Measurements from ENCODE around the gene CCDC40.

DNA sequence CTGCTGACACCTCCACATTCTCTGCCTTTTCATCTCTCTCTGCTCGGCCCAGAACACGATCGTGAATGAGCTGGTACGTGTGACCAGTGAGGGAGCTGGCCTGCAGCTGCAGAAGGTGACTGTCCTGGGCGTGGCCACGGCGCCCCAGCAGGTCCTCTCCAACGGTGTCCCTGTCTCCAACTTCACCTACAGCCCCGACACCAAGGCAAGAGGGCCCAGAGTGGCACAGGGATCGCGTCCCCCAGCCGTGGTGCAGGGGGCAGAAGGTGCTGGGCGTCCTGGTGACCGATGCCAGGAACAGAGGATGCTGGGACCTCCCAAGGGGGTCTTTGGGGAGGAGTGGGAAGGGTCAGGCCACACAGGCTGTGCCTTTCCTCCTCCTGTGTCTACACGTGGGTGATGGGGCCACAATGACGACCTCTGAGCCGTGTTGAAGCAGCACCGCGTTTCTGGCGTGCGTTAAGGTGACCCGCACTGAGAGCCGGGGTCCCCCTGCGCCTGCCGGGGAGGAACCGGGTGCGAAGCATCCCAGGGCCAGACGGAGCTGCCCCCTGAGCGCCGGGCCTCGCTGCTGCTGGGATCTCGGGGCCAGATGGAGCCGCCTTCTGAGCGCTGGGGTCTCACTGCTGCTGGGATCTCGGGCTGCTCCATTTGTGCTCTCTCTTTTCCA lies 82.3 kb downstream of the CCDC40 start:
- TF ChIP-seq POLR2A (IDR thresholded peaks at IDR 0.05) = no peak
- TF ChIP-seq, protein P1, sequence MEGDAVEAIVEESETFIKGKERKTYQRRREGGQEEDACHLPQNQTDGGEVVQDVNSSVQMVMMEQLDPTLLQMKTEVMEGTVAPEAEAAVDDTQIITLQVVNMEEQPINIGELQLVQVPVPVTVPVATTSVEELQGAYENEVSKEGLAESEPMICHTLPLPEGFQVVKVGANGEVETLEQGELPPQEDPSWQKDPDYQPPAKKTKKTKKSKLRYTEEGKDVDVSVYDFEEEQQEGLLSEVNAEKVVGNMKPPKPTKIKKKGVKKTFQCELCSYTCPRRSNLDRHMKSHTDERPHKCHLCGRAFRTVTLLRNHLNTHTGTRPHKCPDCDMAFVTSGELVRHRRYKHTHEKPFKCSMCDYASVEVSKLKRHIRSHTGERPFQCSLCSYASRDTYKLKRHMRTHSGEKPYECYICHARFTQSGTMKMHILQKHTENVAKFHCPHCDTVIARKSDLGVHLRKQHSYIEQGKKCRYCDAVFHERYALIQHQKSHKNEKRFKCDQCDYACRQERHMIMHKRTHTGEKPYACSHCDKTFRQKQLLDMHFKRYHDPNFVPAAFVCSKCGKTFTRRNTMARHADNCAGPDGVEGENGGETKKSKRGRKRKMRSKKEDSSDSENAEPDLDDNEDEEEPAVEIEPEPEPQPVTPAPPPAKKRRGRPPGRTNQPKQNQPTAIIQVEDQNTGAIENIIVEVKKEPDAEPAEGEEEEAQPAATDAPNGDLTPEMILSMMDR (IDR thresholded peaks at IDR 0.05) = no peak

Measured in body of pancreas (tissue), 4 donors.